Loucy (cell line): ENCODE measurements around the gene ZDHHC12.

Source experiments
- H2AFZ ChIP-seq: fragments of 200-600 bp; sonication (generic); 2 replicates; pipeline ENCODE4 v1.6.0; 2016; ENCODE audit warnings: antibody characterized with exemption, mild to moderate bottlenecking, low read length, moderate library complexity
- H3F3A ChIP-seq: fragments of 200-600 bp; 2 replicates; pipeline ENCODE4 v1.6.0; 2016; ENCODE audit warnings: antibody characterized with exemption, low read depth, mild to moderate bottlenecking
- H3K27me3 ChIP-seq: fragments of 200-600 bp; sonication (generic); 2 replicates; pipeline ENCODE4 v1.6.1; 2014; ENCODE audit warnings: low read length, mild to moderate bottlenecking; ENCODE audit not compliant: insufficient read depth, poor library complexity, severe bottlenecking
- H3K36me3 ChIP-seq: fragments of 200-600 bp; sonication (generic); 2 replicates; pipeline ENCODE4 v1.6.1; 2016; ENCODE audit warnings: low read length; ENCODE audit not compliant: insufficient read depth
- H3K4me1 ChIP-seq: fragments of 200-600 bp; sonication (generic); 2 replicates; pipeline ENCODE4 v1.5.1; 2014; ENCODE audit warnings: low read length, mild to moderate bottlenecking; ENCODE audit not compliant: insufficient read depth, poor library complexity, severe bottlenecking
- H3K4me2 ChIP-seq: fragments of 200-600 bp; sonication (generic); 2 replicates; pipeline ENCODE4 v1.6.0; 2014; ENCODE audit warnings: antibody characterized with exemption, low read length, low read depth, mild to moderate bottlenecking; ENCODE audit not compliant: poor library complexity, severe bottlenecking
- H3K4me3 ChIP-seq: fragments of 200-600 bp; sonication (generic); 2 replicates; pipeline ENCODE4 v1.5.1; 2014; ENCODE audit warnings: low read length, mild to moderate bottlenecking, mixed read lengths; ENCODE audit not compliant: poor library complexity, severe bottlenecking
- H3K79me2 ChIP-seq: fragments of 200-600 bp; sonication (generic); 2 replicates; pipeline ENCODE4 v1.6.1; 2014; ENCODE audit warnings: low read length; ENCODE audit not compliant: insufficient read depth
- H3K9ac ChIP-seq: fragments of 200-600 bp; sonication (generic); 2 replicates; pipeline ENCODE4 v1.6.0; 2014; ENCODE audit warnings: mild to moderate bottlenecking, low read depth, low read length, moderate library complexity; ENCODE audit not compliant: poor library complexity, severe bottlenecking
- H3K9me2 ChIP-seq: fragments of 200-600 bp; sonication (generic); replicated peaks from 2 replicates; pipeline ENCODE4 v1.6.1; 2016; ENCODE audit warnings: low read depth, low read length, mixed read lengths
- H3K9me3 ChIP-seq: fragments of 200-600 bp; sonication (generic); 2 replicates; pipeline ENCODE4 v1.6.1; 2014; ENCODE audit warnings: mild to moderate bottlenecking, antibody characterized with exemption, low read length, low read depth; ENCODE audit not compliant: insufficient read depth
- H4K20me1 ChIP-seq: fragments of 200-600 bp; sonication (generic); 2 replicates; pipeline ENCODE4 v1.6.0; 2014; ENCODE audit warnings: antibody characterized with exemption, low read length, mild to moderate bottlenecking; ENCODE audit not compliant: insufficient read depth, poor library complexity, severe bottlenecking
- CTCF ChIP-seq: fragments of 200-600 bp; sonication (generic); conservative IDR thresholded peaks from 2 replicates; pipeline ENCODE4 v1.5.1; 2014; ENCODE audit warnings: mild to moderate bottlenecking, antibody characterized with exemption, low read length
- EZH2phosphoT487 ChIP-seq: fragments of 200-600 bp; IDR thresholded peaks from 2 replicates; pipeline ENCODE4 v1.6.1; 2018; ENCODE audit warnings: antibody characterized with exemption, mild to moderate bottlenecking, moderate library complexity, borderline replicate concordance

ZDHHC12 gene

GRCh38 chr9:128724744-128725211 is 851 bp upstream of the ZDHHC12 start:
- TF ChIP-seq CTCF: no peak
- TF ChIP-seq EZH2phosphoT487: no peak
- H3K36me3 ChIP-seq: no peaks in the 10 kb centered on the region
- H3K9me2 ChIP-seq: no peaks in the 10 kb centered on the region
- H3K4me2 ChIP-seq: peak overlapping the region; percentile 76
- peak overlapping the region; percentile 85 for H3K4me3 ChIP-seq
- H3K9me3 ChIP-seq: no peaks in the 10 kb centered on the region
- peaks cover 15% of the 10 kb centered on the region for H3K79me2 ChIP-seq
- H3F3A ChIP-seq: no peaks in the 10 kb centered on the region
- H3K9ac ChIP-seq: peak overlapping the region; percentile 36
- peak overlapping the region; percentile 55; the same call in 1 of the 2 replicates for H2AFZ ChIP-seq
- no peaks in the 10 kb centered on the region for H4K20me1 ChIP-seq
- peaks cover 6% of the 10 kb centered on the region for H3K4me1 ChIP-seq
- no peaks in the 10 kb centered on the region for H3K27me3 ChIP-seq

GRCh38 chr9:128723352-128723865 is 518 bp downstream of the ZDHHC12 start:
- Histone ChIP-seq H4K20me1 (no peaks in the 10 kb centered on the region), H3K4me3 (peak overlapping the region; percentile 85), H3K4me1 (peaks cover 6% of the 10 kb centered on the region), H3K79me2 (peaks cover 15% of the 10 kb centered on the region), H2AFZ (peak overlapping the region; percentile 70; the same call in 1 of the 2 replicates), H3K9me2 (no peaks in the 10 kb centered on the region), H3K9ac (peak overlapping the region; percentile 86), H3K9me3 (no peaks in the 10 kb centered on the region), H3K4me2 (peak overlapping the region; percentile 85), H3K36me3 (no peaks in the 10 kb centered on the region), H3F3A (no peaks in the 10 kb centered on the region), H3K27me3 (no peaks in the 10 kb centered on the region)
- no peak for TF ChIP-seq CTCF
- no peak for TF ChIP-seq EZH2phosphoT487

- H3K4me3 ChIP-seq: peak overlapping the region; percentile 85
- peak overlapping the region; percentile 86 for H3K9ac ChIP-seq
- H3K9me2 ChIP-seq: no peaks in the 10 kb centered on the region
- H3K9me3 ChIP-seq: no peaks in the 10 kb centered on the region
- H3K79me2 ChIP-seq: peaks cover 15% of the 10 kb centered on the region
- TF ChIP-seq EZH2phosphoT487: no peak
- TF ChIP-seq CTCF: no peak
- no peaks in the 10 kb centered on the region for H3K36me3 ChIP-seq
- H3K27me3 ChIP-seq: no peaks in the 10 kb centered on the region
- H3K4me2 ChIP-seq: peak overlapping the region; percentile 85
- H4K20me1 ChIP-seq: no peaks in the 10 kb centered on the region
- peaks cover 6% of the 10 kb centered on the region for H3K4me1 ChIP-seq
- H3F3A ChIP-seq: no peaks in the 10 kb centered on the region
- H2AFZ ChIP-seq: no peak overlapping the region
These were observed 1.3 kb downstream of the ZDHHC12 start for GRCh38 chr9:128722380-128723351.
